Activated CD4-positive, CD25-positive, alpha-beta regulatory T cell (primary cell): Measurements from ENCODE around the gene HOXA10.

ENCODE experiments used
- DNase-seq, 4 experiments: peaks; one replicate each; lab custom pipeline; 2025; lab: John Stamatoyannopoulos, UW

Gene HOXA10

DNA sequence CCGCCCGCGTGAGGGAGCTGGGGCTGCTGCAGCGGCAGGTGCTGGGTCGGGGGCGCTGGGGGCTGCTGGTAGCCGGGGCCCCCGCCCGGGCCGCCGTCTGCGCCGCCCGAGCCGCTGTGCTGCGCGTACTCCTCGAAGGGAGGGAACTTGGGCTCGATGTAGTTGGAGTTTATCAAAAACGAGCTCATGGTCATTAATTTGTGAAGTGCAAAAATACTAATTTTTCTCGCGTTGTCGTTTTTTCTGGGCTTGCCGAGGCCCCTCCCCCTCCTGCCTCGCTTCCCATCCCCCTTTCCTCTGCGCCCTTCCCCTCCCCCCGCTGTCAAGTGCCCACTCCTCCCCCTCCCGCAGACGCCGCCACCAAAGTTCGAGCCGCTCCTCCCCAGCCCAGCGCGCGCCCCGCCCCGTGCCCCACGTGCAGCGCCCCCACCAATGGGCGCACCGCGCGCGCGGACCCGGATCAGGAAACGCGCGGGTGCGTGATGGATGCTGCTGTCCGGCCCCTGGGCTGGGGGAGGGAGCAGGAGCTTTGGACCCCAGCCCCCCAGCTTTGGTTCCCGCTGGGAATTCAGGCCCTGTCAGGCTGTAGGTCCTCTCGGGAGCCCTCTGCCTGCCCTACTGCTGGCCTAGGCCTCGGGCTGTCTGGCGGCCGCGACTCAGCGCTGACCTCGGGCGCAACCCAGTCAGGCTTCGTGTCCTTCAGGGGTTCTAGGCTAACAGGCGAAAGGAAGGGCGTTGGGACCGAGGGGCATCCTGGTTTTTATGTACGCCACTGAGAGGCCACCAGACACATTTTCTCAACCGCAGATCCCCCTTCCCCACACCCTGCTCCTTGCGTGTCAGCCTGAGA, 43.4 kb downstream of the HOXA10 start, which contains the start of gene HOXA4:
HOXA4 (minus strand) TSS at position 218 of the 850 bp plus-strand sequence; CDS start at position 194, 24 bp downstream.
- DNase-seq = peak; percentile 46 to 68 (median 56)

DNA sequence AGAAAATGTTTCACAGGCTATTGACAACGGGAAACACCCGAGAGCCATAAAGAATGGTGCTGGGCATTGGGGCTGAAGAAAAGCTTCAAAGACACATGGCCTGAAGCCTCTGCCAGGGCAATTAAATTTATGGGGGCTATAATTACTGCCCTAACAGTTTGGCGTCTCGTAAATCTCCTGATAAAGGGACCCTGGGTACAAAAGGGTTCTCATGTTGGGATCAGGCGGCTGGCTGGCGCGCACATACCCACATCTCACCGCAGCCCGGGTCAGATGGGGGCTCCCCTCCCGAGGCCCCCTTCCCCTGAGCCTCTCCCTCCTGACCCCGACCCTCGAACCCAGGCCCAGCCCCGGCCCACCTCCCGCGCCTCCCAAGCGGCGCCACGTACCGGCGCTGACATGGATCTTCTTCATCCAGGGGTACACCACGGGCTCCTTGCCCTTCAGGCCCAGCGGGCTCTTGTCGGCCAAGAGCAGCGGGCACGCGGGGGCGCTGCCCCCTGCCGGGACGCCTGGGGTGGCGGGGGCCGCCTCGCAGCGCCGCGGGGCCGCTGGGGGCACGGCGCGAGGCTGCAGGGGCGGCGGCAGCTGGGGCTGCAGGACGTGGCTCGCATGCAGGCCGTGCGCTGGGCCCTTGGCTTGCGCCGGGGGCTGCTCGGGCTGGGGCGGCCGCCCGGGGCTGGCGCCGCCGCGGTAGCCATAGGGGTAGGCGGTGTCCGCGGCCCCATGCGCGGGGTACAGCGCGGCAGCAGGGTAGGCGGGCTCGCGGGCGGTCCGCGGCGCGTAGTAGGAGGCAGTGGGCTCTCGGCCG, 44.2 kb downstream of the HOXA10 start:
- DNase-seq = no peak

DNA sequence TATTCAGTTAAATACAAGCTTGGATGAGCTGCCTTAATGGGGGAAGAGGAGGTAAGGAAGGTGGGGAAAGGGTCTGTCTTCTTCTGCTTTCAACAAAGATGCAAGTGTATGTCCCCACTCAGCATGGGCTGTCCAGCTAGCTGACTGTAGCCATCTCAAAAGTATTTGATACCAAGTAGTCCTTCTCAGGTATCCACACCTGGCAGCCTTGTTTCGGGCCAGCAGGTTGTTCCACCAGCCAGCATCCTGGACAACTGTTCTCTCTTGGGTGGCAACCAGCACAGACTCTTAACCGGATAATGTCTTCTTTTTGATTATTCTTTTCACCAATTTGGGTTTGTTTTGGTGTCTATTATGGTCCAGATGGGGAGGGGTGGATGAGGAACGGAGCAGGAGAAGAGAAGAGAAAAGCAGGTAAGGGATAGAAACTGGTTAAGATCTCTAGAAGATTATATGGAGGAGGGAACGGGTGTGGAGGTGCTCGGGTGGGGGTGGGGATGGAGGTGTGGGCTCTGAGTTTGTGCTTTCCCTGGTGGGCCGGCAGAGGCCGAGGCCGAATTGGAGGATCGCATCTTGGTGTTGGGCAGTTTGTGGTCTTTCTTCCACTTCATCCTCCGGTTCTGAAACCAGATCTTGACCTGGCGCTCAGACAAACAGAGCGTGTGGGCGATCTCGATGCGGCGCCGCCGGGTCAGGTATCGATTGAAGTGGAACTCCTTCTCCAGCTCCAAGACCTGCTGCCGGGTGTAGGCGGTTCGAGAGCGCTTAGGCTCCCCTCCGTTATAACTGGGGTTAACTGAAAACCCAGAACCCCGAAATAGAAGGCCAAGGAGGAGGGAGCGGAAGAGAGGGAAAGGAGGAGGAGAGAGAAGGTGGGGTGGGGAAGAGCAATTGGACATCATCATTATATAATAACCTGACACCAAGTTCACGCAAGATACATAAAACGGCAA, 45.1 kb downstream of the HOXA10 start:
- no peak for DNase-seq

DNA sequence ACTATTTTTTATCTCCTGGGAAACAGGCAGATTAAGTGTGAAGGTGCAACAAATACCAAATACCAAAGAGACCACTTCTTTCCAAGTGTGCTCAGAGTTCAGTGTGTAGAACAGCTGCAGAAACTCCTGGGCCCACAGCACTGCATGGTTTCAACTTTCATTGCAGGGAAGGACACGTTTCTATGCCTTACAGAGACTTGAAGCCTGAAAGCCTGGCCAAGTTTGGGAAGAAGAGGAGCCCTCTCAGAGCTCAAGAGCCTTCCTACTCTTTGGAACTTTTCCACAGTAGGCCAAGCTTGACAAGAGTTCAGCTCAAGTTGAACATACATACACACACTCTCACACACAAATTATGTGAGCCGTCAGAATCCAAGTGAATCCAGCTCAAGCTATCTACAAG, 46.1 kb downstream of the HOXA10 start:
- no peak for DNase-seq

DNA sequence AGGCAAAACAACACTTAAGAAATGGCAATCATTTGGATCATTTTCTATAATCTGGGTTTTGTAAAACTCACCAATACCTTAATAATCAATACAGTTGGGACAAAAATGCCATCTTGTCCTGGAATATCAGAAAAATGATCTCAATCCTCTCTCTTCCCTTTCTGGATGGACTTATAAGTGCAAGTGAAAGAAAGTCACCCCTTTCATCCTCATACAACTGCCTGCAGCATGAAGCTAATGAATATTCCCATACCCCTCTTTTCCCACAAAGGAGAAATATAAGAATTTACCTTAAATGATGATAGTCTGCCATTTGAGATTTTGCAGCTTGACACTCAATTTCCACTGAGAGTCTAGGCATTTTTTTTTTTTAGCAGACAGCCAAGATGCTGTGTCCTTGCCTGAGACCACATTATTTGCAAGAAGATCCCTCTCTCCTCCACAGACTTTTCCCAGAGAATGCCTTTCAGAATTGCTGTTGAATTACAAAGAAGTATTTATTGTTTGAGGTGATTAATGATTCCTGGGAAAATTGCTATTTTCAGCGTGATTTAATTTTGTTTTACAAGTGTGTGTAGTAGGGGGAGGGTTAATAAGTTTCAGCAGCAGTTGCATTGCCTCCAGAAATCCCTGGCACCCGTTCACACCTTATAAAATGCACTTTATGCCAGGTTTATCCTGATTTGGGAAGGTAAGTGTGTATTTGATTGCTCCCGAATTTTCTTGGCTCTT, 47.4 kb downstream of the HOXA10 start:
- DNase-seq = no peak

DNA sequence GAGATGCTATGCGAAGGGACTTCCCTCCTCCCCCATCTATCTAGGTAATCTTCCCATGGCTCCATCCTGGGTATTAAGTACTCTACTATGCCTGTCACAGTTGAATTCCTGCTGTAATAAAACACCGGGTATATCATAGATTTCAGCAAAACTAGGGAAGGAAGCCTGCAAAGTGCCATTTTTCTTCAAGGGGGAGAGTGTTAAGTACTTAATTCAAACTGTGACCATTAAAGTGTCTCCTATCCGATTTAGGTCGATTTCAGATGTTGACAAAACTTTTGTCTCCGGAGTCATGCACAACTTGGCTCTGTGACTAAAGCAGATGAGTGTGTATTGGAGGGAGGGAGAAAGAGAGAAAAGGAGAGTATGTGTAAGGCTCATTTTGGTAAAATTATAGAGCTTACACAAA, 48.1 kb downstream of the HOXA10 start:
- DNase-seq = no peak

DNA sequence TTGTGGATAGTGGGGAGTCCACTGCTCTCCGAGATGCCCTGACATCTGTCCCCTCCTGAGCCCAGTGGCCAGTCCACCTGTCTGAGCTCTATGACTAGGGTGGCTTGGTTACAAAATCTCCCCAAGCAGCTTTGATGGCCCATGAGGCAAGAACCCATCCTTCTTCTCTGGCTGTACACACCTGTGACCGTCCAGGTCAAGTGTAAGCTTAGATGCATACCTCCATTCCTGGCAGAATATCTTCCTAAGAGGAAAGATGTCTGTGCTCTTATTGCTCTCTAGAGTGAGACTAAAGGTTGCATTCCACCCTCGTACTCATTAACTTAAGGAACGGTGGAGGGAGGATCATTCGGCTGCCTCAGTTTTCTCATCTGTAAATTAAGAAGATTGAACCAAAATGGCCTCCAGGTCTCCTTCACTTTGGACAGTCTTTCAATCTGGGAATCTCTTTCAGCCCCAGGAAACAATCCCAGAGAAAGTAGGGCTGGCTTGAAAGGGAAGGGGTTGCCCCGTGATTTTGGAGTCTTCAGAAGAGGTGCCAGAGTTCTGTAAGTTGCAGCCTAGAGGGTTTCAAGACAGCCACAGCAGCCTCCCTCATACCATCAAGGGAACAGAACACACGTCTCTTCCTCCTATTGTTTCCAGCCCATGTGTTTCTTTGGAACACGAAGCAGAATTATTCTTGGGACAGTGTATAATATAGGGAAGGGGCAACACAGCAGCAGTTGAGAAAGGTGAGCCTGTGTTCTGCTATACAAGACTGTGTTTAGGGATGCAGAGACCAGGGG, 49.0 kb downstream of the HOXA10 start:
- no peak for DNase-seq

DNA sequence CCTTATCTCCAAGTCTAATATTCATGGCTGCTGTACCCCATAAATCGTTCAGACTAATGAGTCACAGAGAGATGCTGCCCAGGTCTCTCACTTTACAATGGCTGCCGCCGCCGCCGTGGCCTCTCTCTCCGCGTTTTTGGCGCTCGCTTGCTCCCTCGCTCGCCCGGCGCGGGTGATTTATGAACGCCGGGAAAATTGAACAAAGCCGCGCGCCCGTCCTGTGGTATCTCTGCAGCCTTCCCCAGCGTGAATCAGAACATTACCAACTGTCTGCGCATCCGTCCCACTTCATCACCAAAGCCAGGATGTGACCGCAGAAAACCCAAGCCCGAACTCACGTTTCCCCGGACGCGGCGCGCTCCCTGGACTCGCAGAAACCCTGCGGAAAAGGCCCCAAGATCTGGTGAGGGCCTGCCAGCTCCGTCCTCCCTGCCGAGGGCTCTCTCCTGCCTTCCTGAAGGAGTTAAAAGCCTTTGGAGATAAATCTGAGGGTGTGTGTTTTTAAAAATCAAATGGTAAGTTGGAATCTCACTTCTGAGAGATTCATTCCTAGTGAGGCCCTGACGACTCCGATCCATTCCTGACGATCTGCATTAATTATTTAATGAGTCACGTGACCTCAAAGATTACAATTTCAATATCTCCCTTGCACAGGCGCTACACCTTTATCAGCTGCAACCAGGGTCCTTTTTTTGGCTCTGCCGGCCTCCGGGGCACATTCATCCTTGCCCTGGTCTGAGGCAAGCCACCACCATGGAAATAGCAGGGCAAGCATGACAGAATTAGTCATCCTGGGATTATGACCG, 49.8 kb downstream of the HOXA10 start:
- no peak for DNase-seq

DNA sequence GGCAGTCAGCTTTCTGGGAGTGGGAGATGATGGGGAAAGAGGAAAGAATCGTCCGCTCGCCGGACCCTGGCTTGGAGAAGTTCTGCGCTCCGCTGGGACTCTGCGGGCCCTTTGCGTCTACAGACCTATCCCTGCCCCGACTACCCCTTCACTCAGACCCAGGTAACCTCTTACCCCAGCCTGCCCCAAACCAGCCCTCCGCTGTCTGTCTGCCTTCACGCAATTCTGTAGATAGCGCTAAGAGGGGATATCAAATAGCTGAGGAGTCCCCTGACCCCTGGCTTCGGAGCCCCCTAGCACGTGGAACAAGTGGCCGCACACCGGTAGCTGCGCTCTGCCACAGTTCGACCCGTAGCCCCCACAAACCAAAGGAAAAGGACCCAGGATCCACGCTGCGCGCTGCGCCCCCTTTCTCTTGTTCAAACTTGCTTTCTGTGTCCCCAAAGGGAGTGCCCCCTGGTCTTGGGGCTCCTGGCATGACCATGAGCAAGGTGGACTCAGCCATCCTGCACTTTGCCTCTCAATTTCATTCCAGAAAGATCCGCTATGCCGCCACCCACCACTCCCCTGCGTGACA, 50.6 kb downstream of the HOXA10 start:
- DNase-seq = no peak

DNA sequence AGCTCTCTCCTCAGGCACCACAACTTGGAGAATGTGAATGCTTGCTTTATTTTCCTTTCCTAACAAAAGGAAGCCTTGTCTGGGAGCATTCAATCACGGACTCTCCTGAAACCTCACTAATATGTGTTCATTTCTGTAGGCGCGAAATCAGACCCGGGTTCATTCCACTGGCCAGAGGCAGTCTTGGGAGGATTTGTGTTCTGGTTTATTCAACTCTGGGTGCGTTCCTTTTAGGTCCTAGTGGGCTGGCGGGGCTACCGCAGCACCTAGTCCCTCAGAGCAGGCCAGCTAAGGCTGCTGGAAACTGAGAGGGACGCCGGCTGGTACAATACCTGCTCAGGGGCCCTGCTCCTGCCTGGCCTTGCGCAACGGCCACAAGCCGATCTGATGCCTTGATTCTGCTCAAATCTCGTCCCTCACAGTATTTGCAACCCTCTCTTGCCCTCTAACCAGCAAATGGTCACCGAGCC, 51.1 kb downstream of the HOXA10 start:
- DNase-seq = no peak

DNA sequence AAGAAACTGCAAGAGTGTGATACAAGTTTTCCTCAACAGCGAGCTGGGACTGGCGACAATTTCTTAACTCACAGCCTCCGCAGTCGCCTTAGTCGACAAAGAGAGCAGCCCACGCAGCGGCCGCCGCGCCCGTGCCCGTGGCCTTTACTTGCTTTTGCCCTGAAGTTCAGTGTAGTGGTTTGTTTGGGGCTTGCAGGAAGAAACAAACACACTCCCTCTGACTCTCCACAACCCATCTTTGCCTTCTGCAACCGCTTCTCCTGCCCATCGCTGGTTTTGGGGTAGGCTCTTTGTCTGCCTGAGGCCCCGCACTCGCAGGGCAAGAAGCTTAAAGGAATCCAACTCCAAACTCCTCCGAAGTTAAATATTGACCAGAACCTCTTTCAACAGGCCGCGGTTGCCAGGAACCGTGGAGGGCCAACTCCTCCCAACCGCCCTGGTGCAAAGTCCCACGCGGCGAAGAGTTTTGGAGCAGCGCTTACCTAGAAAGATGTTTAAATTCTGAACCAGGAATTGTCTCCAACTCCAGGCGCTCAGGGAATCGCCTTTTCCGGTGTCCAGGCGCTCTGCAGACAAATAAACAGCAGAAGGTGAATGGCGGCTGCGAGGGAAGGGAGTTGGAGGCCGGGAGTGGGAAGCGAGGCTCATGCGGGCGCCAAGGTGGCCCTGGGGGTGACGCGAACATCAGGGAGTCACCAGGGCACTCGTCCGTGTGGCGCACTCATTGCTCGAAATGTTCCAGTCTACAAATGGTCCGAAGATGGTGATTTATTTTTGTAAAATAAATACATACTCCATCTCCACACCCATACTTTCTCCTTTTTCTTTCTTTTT, 51.8 kb downstream of the HOXA10 start:
- no peak for DNase-seq

DNA sequence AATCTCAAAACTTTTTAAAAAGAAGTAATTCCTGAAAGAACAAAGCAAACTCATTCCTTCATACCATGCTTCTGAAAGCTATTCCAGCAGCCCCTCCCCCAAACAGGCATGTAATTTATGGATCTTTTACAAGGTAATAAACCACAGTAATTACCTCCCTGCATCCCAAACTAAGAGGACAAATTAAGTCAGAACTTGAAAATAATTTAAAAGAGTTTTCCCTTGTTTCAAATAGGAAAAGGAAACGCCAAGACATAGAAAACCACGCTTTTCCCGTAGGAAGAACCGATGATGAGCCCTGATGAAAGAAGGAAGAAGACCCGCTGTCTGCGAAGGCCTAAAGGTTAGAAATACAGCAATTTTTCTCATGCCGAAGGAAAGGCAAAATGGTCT, 52.4 kb downstream of the HOXA10 start:
- no peak for DNase-seq
